Glomerular visceral epithelial cell (primary cell): ENCODE results near the gene EGR1.

Experiments
- DNase-seq: peaks from one replicate; pipeline ENCODE4 v3.0.0-alpha.2; 2016; ENCODE audit errors: extremely low spot score

Gene EGR1

GRCh38 chr5:138465261-138466124, at the start of gene EGR1:
Gene EGR1, plus strand, starts transcription at chr5:138465479. Its CDS starts 283 bp downstream, at chr5:138465762.
- peak; percentile 98 for DNase-seq

- no peak for DNase-seq
Measured at GRCh38 chr5:138418444-138418843, 46.8 kb upstream of the EGR1 start.

GRCh38 chr5:138425079-138425478, 40.2 kb upstream of the EGR1 start:
- DNase-seq, result no peak

GRCh38 chr5:138435943-138436342, 29.3 kb upstream of the EGR1 start:
- DNase-seq, result no peak

- no peak for DNase-seq
Measured at GRCh38 chr5:138438003-138438723, 27.1 kb upstream of the EGR1 start.

GRCh38 chr5:138438724-138439476, 26.4 kb upstream of the EGR1 start, which contains the start of gene REEP2:
Gene REEP2, plus strand, starts transcription at chr5:138439057. Its CDS starts 152 bp downstream, at chr5:138439209.
- DNase-seq, result peak; percentile 71

- no peak for DNase-seq
Measured at GRCh38 chr5:138439477-138440158, 25.7 kb upstream of the EGR1 start.

- no peak for DNase-seq
Measured at GRCh38 chr5:138440159-138441073, 24.9 kb upstream of the EGR1 start.

GRCh38 chr5:138441221-138441620, 24.1 kb upstream of the EGR1 start:
- DNase-seq, result no peak

GRCh38 chr5:138444078-138444773, 21.1 kb upstream of the EGR1 start:
- no peak for DNase-seq

GRCh38 chr5:138444774-138445546, 20.3 kb upstream of the EGR1 start:
- DNase-seq, result no peak

- no peak for DNase-seq
Measured at GRCh38 chr5:138445547-138446271, 19.6 kb upstream of the EGR1 start.

GRCh38 chr5:138448070-138448469, 17.2 kb upstream of the EGR1 start:
- DNase-seq, result no peak

GRCh38 chr5:138448481-138449398, 16.5 kb upstream of the EGR1 start:
- no peak for DNase-seq

GRCh38 chr5:138449501-138450239, 15.6 kb upstream of the EGR1 start:
- peak; percentile 90 for DNase-seq

- no peak for DNase-seq
Measured at GRCh38 chr5:138450971-138451370, 14.3 kb upstream of the EGR1 start.

- no peak for DNase-seq
Measured at GRCh38 chr5:138452720-138453119, 12.6 kb upstream of the EGR1 start.
